Measurements from ENCODE around the gene DAB1. TPM values are rescaled to one million over a fixed set of nuclear protein-coding genes. Genes with fewer than 3 reads are reported as not detected.

DAB1 gene
- total RNA-seq, 4 donors from 2014 or later = 0.48 to 1.2 TPM; not detected in 2

- in situ Hi-C loops (cut with MboI; ENCODE audit: low pct_ligation_motif_present in 1 of 4, low pct_unique_long_range_greater_than_20kb in 1 of 4, low sequenced_read_pairs in 3 of 4) = no loop called here
Measured at GRCh38 chr1:57007472-57007871, 416.4 kb downstream of the DAB1 start.

GRCh38 chr1:57003398-57004139 is 420.3 kb downstream of the DAB1 start:
- Histone ChIP-seq H3K36me3 (no peaks in the 10 kb centered on the region), H3K9me3 (no peaks in the 10 kb centered on the region), H3K27me3 (no peaks in the 10 kb centered on the region), H3K27ac (no peak overlapping the region), H3K4me1 (no peaks in the 10 kb centered on the region), H3K4me3 (no peak overlapping the region)
- WGBS, 2 donors (ENCODE audit: low coverage in 1 of 2) = 32 to 41% methylated on average over 4 of the region's 4 CpGs
- no peak for DNase-seq
- TF ChIP-seq POLR2A (IDR thresholded peaks at IDR 0.05) (no peak), EP300 (IDR thresholded peaks at IDR 0.05; ENCODE audit: low read depth) (no peak), POLR2AphosphoS5 (IDR thresholded peaks at IDR 0.05) (no peak)
- TF ChIP-seq, protein P1, sequence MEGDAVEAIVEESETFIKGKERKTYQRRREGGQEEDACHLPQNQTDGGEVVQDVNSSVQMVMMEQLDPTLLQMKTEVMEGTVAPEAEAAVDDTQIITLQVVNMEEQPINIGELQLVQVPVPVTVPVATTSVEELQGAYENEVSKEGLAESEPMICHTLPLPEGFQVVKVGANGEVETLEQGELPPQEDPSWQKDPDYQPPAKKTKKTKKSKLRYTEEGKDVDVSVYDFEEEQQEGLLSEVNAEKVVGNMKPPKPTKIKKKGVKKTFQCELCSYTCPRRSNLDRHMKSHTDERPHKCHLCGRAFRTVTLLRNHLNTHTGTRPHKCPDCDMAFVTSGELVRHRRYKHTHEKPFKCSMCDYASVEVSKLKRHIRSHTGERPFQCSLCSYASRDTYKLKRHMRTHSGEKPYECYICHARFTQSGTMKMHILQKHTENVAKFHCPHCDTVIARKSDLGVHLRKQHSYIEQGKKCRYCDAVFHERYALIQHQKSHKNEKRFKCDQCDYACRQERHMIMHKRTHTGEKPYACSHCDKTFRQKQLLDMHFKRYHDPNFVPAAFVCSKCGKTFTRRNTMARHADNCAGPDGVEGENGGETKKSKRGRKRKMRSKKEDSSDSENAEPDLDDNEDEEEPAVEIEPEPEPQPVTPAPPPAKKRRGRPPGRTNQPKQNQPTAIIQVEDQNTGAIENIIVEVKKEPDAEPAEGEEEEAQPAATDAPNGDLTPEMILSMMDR (IDR thresholded peaks at IDR 0.05) = no peak
- intact Hi-C loops (cut with DNase I; ENCODE audit: low total_unique reads) (no loop called here), in situ Hi-C loops (cut with MboI; ENCODE audit: low pct_ligation_motif_present in 1 of 4, low pct_unique_long_range_greater_than_20kb in 1 of 4, low sequenced_read_pairs in 3 of 4) (no loop called here)

More at GRCh38 chr1:57007472-57007871, 416.4 kb downstream of the DAB1 start:
- Histone ChIP-seq H3K4me3 (no peak overlapping the region), H3K36me3 (no peaks in the 10 kb centered on the region), H3K27me3 (no peaks in the 10 kb centered on the region), H3K9me3 (no peaks in the 10 kb centered on the region), H3K4me1 (no peaks in the 10 kb centered on the region), H3K27ac (no peak overlapping the region)
- 29 to 49% methylated on average over 1 to 2 of the region's 2 CpGs for WGBS, 2 donors (ENCODE audit: low coverage in 1 of 2)
- intact Hi-C loops (cut with DNase I; ENCODE audit: low total_unique reads) = no loop called here
- DNase-seq = no peak
- TF ChIP-seq POLR2A (IDR thresholded peaks at IDR 0.05) (no peak), POLR2AphosphoS5 (IDR thresholded peaks at IDR 0.05) (no peak), EP300 (IDR thresholded peaks at IDR 0.05; ENCODE audit: low read depth) (no peak)
- TF ChIP-seq, protein P1 (IDR thresholded peaks at IDR 0.05) = no peak

GRCh38 chr1:56995414-56996100 is 428.3 kb downstream of the DAB1 start:
- no peak overlapping the region for H3K4me3 ChIP-seq
- no peak for DNase-seq
- intact Hi-C loops (cut with DNase I; ENCODE audit: low total_unique reads) = no loop called here
- H3K27me3 ChIP-seq = no peaks in the 10 kb centered on the region
- H3K36me3 ChIP-seq = no peaks in the 10 kb centered on the region
- no peaks in the 10 kb centered on the region for H3K9me3 ChIP-seq
- in situ Hi-C loops (cut with MboI; ENCODE audit: low pct_ligation_motif_present in 1 of 4, low pct_unique_long_range_greater_than_20kb in 1 of 4, low sequenced_read_pairs in 3 of 4) = no loop called here
- WGBS, 2 donors (ENCODE audit: low coverage in 1 of 2) = 70 to 77% methylated on average over 4 of the region's 4 CpGs
- no peak overlapping the region for H3K27ac ChIP-seq
- TF ChIP-seq, protein P1 (IDR thresholded peaks at IDR 0.05) = no peak
- TF ChIP-seq POLR2AphosphoS5 (IDR thresholded peaks at IDR 0.05) (no peak), POLR2A (IDR thresholded peaks at IDR 0.05) (no peak), EP300 (IDR thresholded peaks at IDR 0.05; ENCODE audit: low read depth) (no peak)
- no peaks in the 10 kb centered on the region for H3K4me1 ChIP-seq

GRCh38 chr1:56993475-56993874 is 430.4 kb downstream of the DAB1 start:
- no peak for DNase-seq
- Histone ChIP-seq H3K27ac (no peak overlapping the region), H3K9me3 (no peaks in the 10 kb centered on the region), H3K36me3 (no peaks in the 10 kb centered on the region), H3K4me1 (no peaks in the 10 kb centered on the region), H3K27me3 (no peaks in the 10 kb centered on the region), H3K4me3 (no peak overlapping the region)
- intact Hi-C loops (cut with DNase I; ENCODE audit: low total_unique reads) (no loop called here), in situ Hi-C loops (cut with MboI; ENCODE audit: low pct_ligation_motif_present in 1 of 4, low pct_unique_long_range_greater_than_20kb in 1 of 4, low sequenced_read_pairs in 3 of 4) (no loop called here)
- WGBS, 2 donors (ENCODE audit: low coverage in 1 of 2) = 94 to 100% methylated on average over 3 to 5 of the region's 5 CpGs
- TF ChIP-seq POLR2A (IDR thresholded peaks at IDR 0.05) (no peak), EP300 (IDR thresholded peaks at IDR 0.05; ENCODE audit: low read depth) (no peak), POLR2AphosphoS5 (IDR thresholded peaks at IDR 0.05) (no peak)
- TF ChIP-seq, protein P1 (IDR thresholded peaks at IDR 0.05) = no peak

All from transverse colon (tissue), 4 donors.